Measurements from ENCODE around the gene MEG3.

MEG3 gene

GRCh38 chr14:100892496-100893227, 66.7 kb downstream of the MEG3 start:
- no peak for FAIRE-seq
- no peak for DNase-seq (ENCODE audit: insufficient read length, low spot score)

GRCh38 chr14:100893228-100893601, 67.3 kb downstream of the MEG3 start:
- DNase-seq (ENCODE audit: insufficient read length, low spot score) (no peak), FAIRE-seq (no peak)

GRCh38 chr14:100893760-100894159, 67.8 kb downstream of the MEG3 start:
- no peak for FAIRE-seq
- DNase-seq (ENCODE audit: insufficient read length, low spot score) = no peak

- DNase-seq (ENCODE audit: insufficient read length, low spot score) (no peak), FAIRE-seq (no peak)
Measured at GRCh38 chr14:100894416-100894815, 68.5 kb downstream of the MEG3 start.

GRCh38 chr14:100895411-100895810, 69.5 kb downstream of the MEG3 start:
- DNase-seq (ENCODE audit: insufficient read length, low spot score) = no peak

GRCh38 chr14:100896369-100897060, 70.6 kb downstream of the MEG3 start:
- DNase-seq (ENCODE audit: insufficient read length, low spot score) (no peak), FAIRE-seq (no peak)

More at GRCh38 chr14:100895411-100895810, 69.5 kb downstream of the MEG3 start:
- FAIRE-seq = no peak

GRCh38 chr14:100898465-100898864, 72.5 kb downstream of the MEG3 start:
- FAIRE-seq = no peak

GRCh38 chr14:100898935-100899883, 73.3 kb downstream of the MEG3 start:
- FAIRE-seq = no peak
- no peak for DNase-seq (ENCODE audit: insufficient read length, low spot score)

More at GRCh38 chr14:100898465-100898864, 72.5 kb downstream of the MEG3 start:
- no peak for DNase-seq (ENCODE audit: insufficient read length, low spot score)

- FAIRE-seq (no peak), DNase-seq (ENCODE audit: insufficient read length, low spot score) (no peak)
Measured at GRCh38 chr14:100899884-100900771, 74.2 kb downstream of the MEG3 start.

- DNase-seq (ENCODE audit: insufficient read length, low spot score) (no peak), FAIRE-seq (no peak)
Measured at GRCh38 chr14:100900837-100901390, 75.0 kb downstream of the MEG3 start.

- DNase-seq (ENCODE audit: insufficient read length, low spot score) (no peak), FAIRE-seq (no peak)
Measured at GRCh38 chr14:100901391-100902183, 75.7 kb downstream of the MEG3 start.

- DNase-seq (ENCODE audit: insufficient read length, low spot score) (no peak), FAIRE-seq (no peak)
Measured at GRCh38 chr14:100902295-100903133, 76.6 kb downstream of the MEG3 start.

GRCh38 chr14:100903134-100903468, 77.2 kb downstream of the MEG3 start:
- DNase-seq (ENCODE audit: insufficient read length, low spot score) = no peak
- FAIRE-seq = no peak

GRCh38 chr14:100903672-100904185, 77.8 kb downstream of the MEG3 start, which contains the start of gene RTL1:
Gene RTL1 (minus strand): TSS chr14:100903722. CDS start chr14:100884788, 18,934 bp downstream.
- FAIRE-seq (no peak), DNase-seq (ENCODE audit: insufficient read length, low spot score) (no peak)

GRCh38 chr14:100904307-100905087, 78.6 kb downstream of the MEG3 start:
- FAIRE-seq (no peak), DNase-seq (ENCODE audit: insufficient read length, low spot score) (no peak)

- FAIRE-seq (no peak), DNase-seq (ENCODE audit: insufficient read length, low spot score) (no peak)
Measured at GRCh38 chr14:100905166-100905565, 79.2 kb downstream of the MEG3 start.

GRCh38 chr14:100906420-100906819, 80.5 kb downstream of the MEG3 start:
- DNase-seq (ENCODE audit: insufficient read length, low spot score) (no peak), FAIRE-seq (no peak)
